Smooth muscle cell (in vitro differentiated cells): ENCODE data around the gene C11orf68. TPM values are rescaled to one million over a fixed set of nuclear protein-coding genes. Genes with fewer than 3 reads are reported as not detected.

Source experiments
- DNase-seq: peaks from one replicate; lab custom pipeline; 2025; ENCODE audit not compliant: unreplicated experiment; lab: John Stamatoyannopoulos, UW
- H2AFZ ChIP-seq: fragments of 200-600 bp; sonication (generic); 2 replicates; pipeline ENCODE4 v1.6.0; 2016; ENCODE audit warnings: antibody characterized with exemption, low read depth, mild to moderate bottlenecking
- H3F3A ChIP-seq: fragments of 200-600 bp; sonication (generic); 2 replicates; pipeline ENCODE4 v1.6.0; 2017; ENCODE audit warnings: antibody characterized with exemption, low read depth
- H3K27ac ChIP-seq: fragments of 200-600 bp; sonication (generic); 2 replicates; pipeline ENCODE4 v1.5.1; 2016; ENCODE audit warnings: low read depth, mild to moderate bottlenecking
- H3K27me3 ChIP-seq: fragments of 200-600 bp; sonication (generic); 2 replicates; pipeline ENCODE4 v1.6.1; 2016; ENCODE audit warnings: low read depth, mild to moderate bottlenecking
- H3K36me3 ChIP-seq: fragments of 200-600 bp; sonication (generic); 2 replicates; pipeline ENCODE4 v1.5.1; 2016; ENCODE audit warnings: low read depth
- H3K4me1 ChIP-seq: fragments of 200-600 bp; sonication (generic); 2 replicates; pipeline ENCODE4 v1.5.1; 2016; ENCODE audit warnings: low read depth
- H3K4me2 ChIP-seq: fragments of 200-600 bp; sonication (generic); 2 replicates; pipeline ENCODE4 v1.6.0; 2016; ENCODE audit warnings: mild to moderate bottlenecking
- H3K4me3 ChIP-seq: fragments of 200-600 bp; sonication (generic); 2 replicates; pipeline ENCODE4 v1.5.1; 2016; ENCODE audit warnings: mild to moderate bottlenecking
- H3K79me2 ChIP-seq: fragments of 200-600 bp; sonication (generic); 2 replicates; pipeline ENCODE4 v1.6.0; 2016; ENCODE audit warnings: low read depth, mild to moderate bottlenecking
- H3K9ac ChIP-seq: fragments of 200-600 bp; sonication (generic); 2 replicates; pipeline ENCODE4 v1.6.0; 2016; ENCODE audit warnings: low read depth
- H3K9me3 ChIP-seq: fragments of 200-600 bp; sonication (generic); replicated peaks from 2 replicates; pipeline ENCODE4 v1.5.1; 2016; ENCODE audit warnings: low read depth
- H4K20me1 ChIP-seq: fragments of 200-600 bp; sonication (generic); 2 replicates; pipeline ENCODE4 v1.6.0; 2016; ENCODE audit warnings: low read depth
- CTCF ChIP-seq: fragments of 200-600 bp; sonication (generic); IDR thresholded peaks from 2 replicates; pipeline ENCODE4 v1.5.1; 2017; ENCODE audit warnings: borderline replicate concordance, mild to moderate bottlenecking, antibody characterized with exemption; ENCODE audit not compliant: insufficient read depth, poor library complexity, severe bottlenecking
- WGBS: methylation state at CpG from one replicate; pipeline ENCODE4 v1.1.7; 2016; ENCODE audit warnings: low lambda C conversion rate; 5-methylcytosine and 5-hydroxymethylcytosine counted together
- polyA plus RNA-seq: library from polyadenylated mRNA; unstranded; fragments of >200 nt; fragmentation: Nextera tagmentation; extraction: Ambion mirVana; gene quantifications from 2 replicates; pipeline ENCODE4 v1.2.1, GENCODE V29; 2016
- total RNA-seq: library from RNA; depleted of rRNA; stranded (reverse); fragments of >200 nt; gene quantifications from 2 replicates; pipeline ENCODE4 v1.2.3, GENCODE V29; 2014

Gene C11orf68
- total and polyA plus RNA-seq, 2 experiments from 2014 or later = 41.2 to 99.5 TPM

GRCh38 chr11:65886826-65887722 is 31.8 kb downstream of the C11orf68 start:
- H3K4me2 ChIP-seq = peak overlapping the region; percentile 91
- H3K9ac ChIP-seq = peak overlapping the region; percentile 73
- no peak for DNase-seq
- H3K4me1 ChIP-seq = peaks cover 21% of the 10 kb centered on the region
- no peak overlapping the region for H2AFZ ChIP-seq
- H3K36me3 ChIP-seq = no peaks in the 10 kb centered on the region
- H4K20me1 ChIP-seq = peaks cover 20% of the 10 kb centered on the region
- H3F3A ChIP-seq = peaks cover 16% of the 10 kb centered on the region
- H3K27ac ChIP-seq = peak overlapping the region; percentile 89
- WGBS = 90% methylated on average over 14 of the region's 14 CpGs
- H3K27me3 ChIP-seq = no peaks in the 10 kb centered on the region
- H3K9me3 ChIP-seq = no peaks in the 10 kb centered on the region
- peaks cover 22% of the 10 kb centered on the region for H3K79me2 ChIP-seq
- TF ChIP-seq CTCF = no peak
- peak overlapping the region; percentile 77 for H3K4me3 ChIP-seq

- Histone ChIP-seq H3K9me3 (no peaks in the 10 kb centered on the region), H3K36me3 (no peaks in the 10 kb centered on the region), H4K20me1 (peaks cover 9% of the 10 kb centered on the region), H3K27me3 (no peaks in the 10 kb centered on the region), H3K79me2 (peaks cover 17% of the 10 kb centered on the region), H3K27ac (no peak overlapping the region), H3K4me3 (no peak overlapping the region), H3K9ac (no peak overlapping the region), H3F3A (peaks cover 16% of the 10 kb centered on the region), H3K4me1 (peaks cover 16% of the 10 kb centered on the region), H2AFZ (no peak overlapping the region), H3K4me2 (no peak overlapping the region)
- WGBS = 95% methylated on average over 12 of the region's 12 CpGs
- no peak for TF ChIP-seq CTCF
- DNase-seq = no peak
Measured at GRCh38 chr11:65885808-65886536, 32.9 kb downstream of the C11orf68 start.

GRCh38 chr11:65885231-65885630 is 33.6 kb downstream of the C11orf68 start:
- H2AFZ ChIP-seq = no peak overlapping the region
- TF ChIP-seq CTCF = no peak
- H3K79me2 ChIP-seq = peaks cover 17% of the 10 kb centered on the region
- no peak overlapping the region for H3K4me2 ChIP-seq
- no peaks in the 10 kb centered on the region for H3K9me3 ChIP-seq
- 98% methylated on average over 7 of the region's 7 CpGs for WGBS
- H3K36me3 ChIP-seq = no peaks in the 10 kb centered on the region
- H3K4me1 ChIP-seq = peaks cover 16% of the 10 kb centered on the region
- no peak overlapping the region for H3K9ac ChIP-seq
- DNase-seq = no peak
- H3F3A ChIP-seq = peaks cover 16% of the 10 kb centered on the region
- peaks cover 5% of the 10 kb centered on the region for H4K20me1 ChIP-seq
- no peak overlapping the region for H3K4me3 ChIP-seq
- H3K27ac ChIP-seq = no peak overlapping the region
- no peaks in the 10 kb centered on the region for H3K27me3 ChIP-seq
